MM.1S (cell line): ENCODE measurements around the gene RCAN1.

Experiments used
- DNase-seq: peaks from one replicate; pipeline ENCODE4 v3.0.0-alpha.2; 2015
- H2AFZ ChIP-seq: fragments of 300-600 bp; sonication (generic); 2 replicates; pipeline ENCODE4 v1.6.0; 2016; ENCODE audit warnings: antibody characterized with exemption, low read length
- H3F3A ChIP-seq: fragments of 300-600 bp; sonication (generic); 2 replicates; pipeline ENCODE4 v1.6.1; 2016; ENCODE audit warnings: mild to moderate bottlenecking, antibody characterized with exemption, low read length, moderate library complexity, mixed read lengths; ENCODE audit not compliant: insufficient read depth
- H3K27ac ChIP-seq: fragments of 300-600 bp; sonication (generic); 2 replicates; pipeline ENCODE4 v1.5.1; 2016; ENCODE audit warnings: mild to moderate bottlenecking, low read length
- H3K27me3 ChIP-seq: fragments of 300-600 bp; sonication (generic); replicated peaks from 2 replicates; pipeline ENCODE4 v1.6.0; 2016; ENCODE audit warnings: low read length; ENCODE audit not compliant: insufficient read depth
- H3K36me3 ChIP-seq: fragments of 300-600 bp; sonication (generic); replicated peaks from 2 replicates; pipeline ENCODE4 v1.6.1; 2016; ENCODE audit warnings: mild to moderate bottlenecking, low read length, mixed read lengths; ENCODE audit not compliant: insufficient read depth
- H3K4me1 ChIP-seq: fragments of 300-600 bp; sonication (generic); 2 replicates; pipeline ENCODE4 v1.6.1; 2016; ENCODE audit warnings: low read length, mixed read lengths
- H3K4me2 ChIP-seq: fragments of 300-600 bp; sonication (generic); 2 replicates; pipeline ENCODE4 v1.6.0; 2016; ENCODE audit warnings: low read depth, low read length
- H3K4me3 ChIP-seq: fragments of 300-600 bp; sonication (generic); 2 replicates; pipeline ENCODE4 v1.5.1; 2016; ENCODE audit warnings: low read length, mixed read lengths
- H3K79me2 ChIP-seq: fragments of 300-600 bp; sonication (generic); 2 replicates; pipeline ENCODE4 v1.6.1; 2016; ENCODE audit warnings: mixed run types, low read length, mixed read lengths
- H3K9ac ChIP-seq: fragments of 300-600 bp; sonication (generic); 2 replicates; pipeline ENCODE4 v1.6.1; 2016; ENCODE audit warnings: low read length, mixed read lengths
- H3K9me2 ChIP-seq: fragments of 300-600 bp; sonication (generic); replicated peaks from 2 replicates; pipeline ENCODE4 v1.6.1; 2016; ENCODE audit warnings: mild to moderate bottlenecking, low read length, mixed read lengths; ENCODE audit not compliant: insufficient read depth
- H3K9me3 ChIP-seq: fragments of 300-600 bp; sonication (generic); replicated peaks from 2 replicates; pipeline ENCODE4 v1.6.1; 2016; ENCODE audit warnings: mild to moderate bottlenecking, low read length, mixed read lengths; ENCODE audit not compliant: insufficient read depth
- H4K20me1 ChIP-seq: fragments of 300-600 bp; sonication (generic); 2 replicates; pipeline ENCODE4 v1.6.1; 2016; ENCODE audit warnings: mild to moderate bottlenecking, low read length, moderate library complexity, mixed read lengths; ENCODE audit not compliant: insufficient read depth
- EZH2 ChIP-seq: fragments of 300-600 bp; sonication (generic); optimal IDR thresholded peaks from 2 replicates; pipeline ENCODE3; 2017; ENCODE audit warnings: low read depth, mild to moderate bottlenecking, antibody characterized with exemption, low read length, mixed read lengths
- EZH2phosphoT487 ChIP-seq: fragments of 300-600 bp; sonication (generic); IDR thresholded peaks from 2 replicates; pipeline ENCODE4 v1.6.1; 2018; ENCODE audit warnings: antibody characterized with exemption, low read length
- TF ChIP-seq, protein P1 (sequence below): fragments of 300-600 bp; sonication (generic); IDR thresholded peaks from 2 replicates; pipeline ENCODE4 v1.5.1; 2016; ENCODE audit warnings: antibody characterized with exemption, low read length, mixed read lengths

Gene RCAN1

DNA sequence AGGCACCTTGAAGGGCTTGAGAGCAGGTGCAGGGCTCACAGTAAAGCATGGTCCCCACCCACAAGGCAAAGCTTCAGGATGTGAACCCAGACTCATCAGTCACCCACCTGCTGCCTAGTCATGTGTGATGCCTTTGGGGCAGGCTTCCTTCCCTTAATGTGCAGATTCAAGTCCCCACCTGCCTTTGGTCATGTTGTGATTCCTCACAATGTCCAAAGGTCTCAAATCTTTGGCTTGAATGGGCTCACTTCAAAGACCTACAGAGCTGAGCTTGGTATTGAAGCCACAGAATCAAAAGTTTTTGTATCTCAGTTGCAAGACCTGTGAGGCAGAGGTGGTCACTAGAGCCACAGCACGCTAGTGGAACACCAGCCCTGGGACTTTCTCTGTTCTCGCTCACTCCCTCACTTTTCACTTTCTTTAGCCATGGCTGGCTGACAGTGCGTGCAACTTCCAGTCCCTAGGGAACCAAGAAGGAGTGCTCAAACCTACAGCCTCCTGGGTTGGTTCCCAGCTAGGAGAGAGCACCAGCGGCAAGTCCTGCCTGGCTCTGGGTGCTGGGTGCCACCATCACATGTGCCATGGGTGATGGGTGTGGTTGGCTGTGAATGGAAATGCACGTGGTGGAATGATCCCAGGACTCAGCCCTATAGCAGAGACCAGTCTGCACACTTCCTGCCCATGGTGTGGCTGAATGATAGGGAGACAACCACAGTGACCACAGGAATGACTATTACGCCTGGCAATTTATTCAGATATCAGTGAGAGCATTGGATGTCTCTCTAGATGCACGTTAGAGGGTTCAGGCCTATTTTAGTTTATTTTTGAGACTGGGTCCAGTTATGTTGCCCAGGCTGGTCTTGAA lies 27.5 kb upstream of the RCAN1 start:
- H3K9me2 ChIP-seq, result no peaks in the 10 kb centered on the region
- H3K27ac ChIP-seq, result no peak overlapping the region
- peaks cover 31% of the 10 kb centered on the region for H3K4me1 ChIP-seq
- no peaks in the 10 kb centered on the region for H3K9me3 ChIP-seq
- H2AFZ ChIP-seq, result peak overlapping the region; percentile 2; the same call in 1 of the 2 replicates
- no peaks in the 10 kb centered on the region for H3K36me3 ChIP-seq
- no peak overlapping the region for H3K9ac ChIP-seq
- TF ChIP-seq EZH2 (no peak), EZH2phosphoT487 (no peak)
- TF ChIP-seq, protein P1, sequence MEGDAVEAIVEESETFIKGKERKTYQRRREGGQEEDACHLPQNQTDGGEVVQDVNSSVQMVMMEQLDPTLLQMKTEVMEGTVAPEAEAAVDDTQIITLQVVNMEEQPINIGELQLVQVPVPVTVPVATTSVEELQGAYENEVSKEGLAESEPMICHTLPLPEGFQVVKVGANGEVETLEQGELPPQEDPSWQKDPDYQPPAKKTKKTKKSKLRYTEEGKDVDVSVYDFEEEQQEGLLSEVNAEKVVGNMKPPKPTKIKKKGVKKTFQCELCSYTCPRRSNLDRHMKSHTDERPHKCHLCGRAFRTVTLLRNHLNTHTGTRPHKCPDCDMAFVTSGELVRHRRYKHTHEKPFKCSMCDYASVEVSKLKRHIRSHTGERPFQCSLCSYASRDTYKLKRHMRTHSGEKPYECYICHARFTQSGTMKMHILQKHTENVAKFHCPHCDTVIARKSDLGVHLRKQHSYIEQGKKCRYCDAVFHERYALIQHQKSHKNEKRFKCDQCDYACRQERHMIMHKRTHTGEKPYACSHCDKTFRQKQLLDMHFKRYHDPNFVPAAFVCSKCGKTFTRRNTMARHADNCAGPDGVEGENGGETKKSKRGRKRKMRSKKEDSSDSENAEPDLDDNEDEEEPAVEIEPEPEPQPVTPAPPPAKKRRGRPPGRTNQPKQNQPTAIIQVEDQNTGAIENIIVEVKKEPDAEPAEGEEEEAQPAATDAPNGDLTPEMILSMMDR, result no peak
- DNase-seq, result peak; percentile 59
- H3K79me2 ChIP-seq, result no peaks in the 10 kb centered on the region
- no peak overlapping the region for H3K4me3 ChIP-seq
- H3K4me2 ChIP-seq, result no peak overlapping the region
- peaks cover 3% of the 10 kb centered on the region for H3F3A ChIP-seq
- no peaks in the 10 kb centered on the region for H4K20me1 ChIP-seq
- H3K27me3 ChIP-seq, result no peaks in the 10 kb centered on the region

DNA sequence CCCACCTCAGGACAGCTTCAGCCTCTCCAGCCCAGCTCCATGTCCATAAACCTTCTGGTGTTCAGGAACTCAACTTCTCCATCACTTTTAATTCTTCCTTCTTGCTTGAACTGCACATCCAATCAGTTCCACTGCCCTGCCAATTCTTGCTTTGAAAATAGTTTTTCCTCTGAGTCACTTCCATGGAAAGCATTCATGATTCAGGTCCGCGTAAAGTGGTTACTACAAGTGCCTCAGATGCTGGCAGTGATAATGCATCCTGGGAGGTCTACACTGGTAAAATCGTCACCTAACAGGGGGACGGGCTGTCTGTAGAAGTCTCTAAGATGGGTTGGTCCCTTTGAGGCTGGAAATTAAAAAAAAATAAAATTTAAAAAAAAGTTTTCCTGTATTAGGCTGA lies 25.9 kb upstream of the RCAN1 start:
- Histone ChIP-seq H3K4me3 (no peak overlapping the region), H3K4me1 (peaks cover 31% of the 10 kb centered on the region), H3K9me3 (no peaks in the 10 kb centered on the region), H3K9ac (0 out of 2 replicates have a peak overlapping the region, but pooled peaks have one; percentile 16), H3F3A (peaks cover 3% of the 10 kb centered on the region), H3K9me2 (no peaks in the 10 kb centered on the region), H2AFZ (peak overlapping the region; percentile 76), H3K79me2 (no peaks in the 10 kb centered on the region), H3K4me2 (peak overlapping the region; percentile 88), H4K20me1 (no peaks in the 10 kb centered on the region), H3K27ac (peak overlapping the region; percentile 49; the same call in 1 of the 2 replicates), H3K36me3 (no peaks in the 10 kb centered on the region), H3K27me3 (no peaks in the 10 kb centered on the region)
- TF ChIP-seq, protein P1, result no peak
- TF ChIP-seq EZH2 (no peak), EZH2phosphoT487 (no peak)
- DNase-seq, result no peak

DNA sequence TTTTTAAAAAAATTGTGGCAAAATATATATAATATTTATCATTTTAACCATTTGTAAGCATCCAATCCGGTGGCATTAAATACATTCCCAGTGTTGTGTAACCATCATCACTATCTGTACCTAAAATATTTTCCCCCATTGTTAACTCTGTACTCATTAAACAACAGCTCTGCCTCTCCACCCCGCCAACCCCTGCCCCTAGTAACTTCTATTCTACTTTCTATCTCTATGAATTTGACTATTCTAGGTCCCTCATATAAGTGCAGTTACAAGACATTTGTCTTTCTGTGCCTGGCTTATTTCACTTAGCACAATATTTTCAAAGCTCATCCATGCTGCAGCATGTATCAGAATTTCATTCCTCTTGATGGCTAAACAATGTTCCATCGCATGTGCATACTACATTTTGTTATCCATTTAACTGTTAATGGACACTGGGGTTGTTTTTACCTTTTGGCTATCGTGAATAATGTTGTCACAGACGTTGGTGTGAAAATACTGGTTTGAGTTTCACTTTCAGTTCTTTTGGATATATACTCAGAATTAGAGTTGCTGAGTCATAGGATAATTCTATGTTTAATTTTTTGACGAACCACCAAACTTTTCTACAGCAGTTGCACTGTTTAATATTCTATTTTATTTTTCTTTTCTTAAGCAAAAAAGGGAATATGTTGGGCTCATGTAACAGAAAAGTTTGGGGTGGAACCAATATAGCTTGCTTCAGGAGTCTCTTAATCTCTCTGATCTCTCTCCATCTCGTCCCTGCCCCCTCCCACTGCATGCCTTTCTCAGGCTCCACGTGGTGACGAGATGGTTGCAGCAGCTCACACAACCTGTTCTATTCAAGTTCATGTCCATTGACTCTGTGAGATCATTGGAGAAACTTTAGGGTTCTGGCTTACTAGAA lies 25.2 kb upstream of the RCAN1 start:
- DNase-seq, result peak; percentile 92
- peak overlapping the region; percentile 30 for H3K4me3 ChIP-seq
- H3K9me3 ChIP-seq, result no peaks in the 10 kb centered on the region
- no peaks in the 10 kb centered on the region for H3K27me3 ChIP-seq
- peaks cover 3% of the 10 kb centered on the region for H3F3A ChIP-seq
- H3K9ac ChIP-seq, result peak overlapping the region; percentile 16; the same call in 1 of the 2 replicates
- H2AFZ ChIP-seq, result peak overlapping the region; percentile 76
- no peaks in the 10 kb centered on the region for H4K20me1 ChIP-seq
- no peaks in the 10 kb centered on the region for H3K36me3 ChIP-seq
- no peaks in the 10 kb centered on the region for H3K79me2 ChIP-seq
- TF ChIP-seq, protein P1, result no peak
- peak overlapping the region; percentile 49; the same call in 1 of the 2 replicates for H3K27ac ChIP-seq
- H3K4me1 ChIP-seq, result peaks cover 31% of the 10 kb centered on the region
- H3K9me2 ChIP-seq, result no peaks in the 10 kb centered on the region
- H3K4me2 ChIP-seq, result peak overlapping the region; percentile 88
